ENCODE measurements around the gene ANKRD35. TPM values are rescaled to one million over a fixed set of nuclear protein-coding genes. Genes with fewer than 3 reads are reported as not detected.
"Not testable (repeated sequence)": the region's sequence is repeated elsewhere in the genome, so short reads cannot be mapped to it uniquely, and the experiment has no call there.

ANKRD35 gene
- total RNA-seq, 1 donor: not detected

- H3K4me3 ChIP-seq (ENCODE audit: low read length); H3K27me3 ChIP-seq (ENCODE audit: insufficient read depth, low read length); H3K4me1 ChIP-seq (ENCODE audit: insufficient read depth, low read length); H3K9me3 ChIP-seq (ENCODE audit: low read depth, low read length): not testable (repeated sequence)
Observed at GRCh38 chr1:145818095-145818494, 67.6 kb downstream of the ANKRD35 start.

Other genes starting within 250 kb of the ANKRD35 start
- 0.10 TPM for gene PDZK1, start 178.5 kb downstream of the ANKRD35 start, total RNA-seq
- 9.0 TPM for gene CD160, start 166.4 kb downstream of the ANKRD35 start, total RNA-seq
- 16.4 TPM for gene RNF115, start 61.8 kb downstream of the ANKRD35 start, total RNA-seq
- 29.9 TPM for gene POLR3C, start 61.7 kb downstream of the ANKRD35 start, total RNA-seq
- 1.2 TPM for gene NUDT17, start 40.2 kb downstream of the ANKRD35 start, total RNA-seq
- 8.0 TPM for gene PIAS3, start 26.8 kb downstream of the ANKRD35 start, total RNA-seq
- 0.21 TPM for gene ITGA10, start 24.2 kb upstream of the ANKRD35 start, total RNA-seq
- gene PEX11B, start 32.9 kb upstream of the ANKRD35 start, total RNA-seq: 6.1 TPM
- 98.2 TPM for gene RBM8A, start 41.6 kb upstream of the ANKRD35 start, total RNA-seq
- 15.1 TPM for gene LIX1L, start 72.2 kb upstream of the ANKRD35 start, total RNA-seq
- gene ANKRD34A, start 78.7 kb upstream of the ANKRD35 start, total RNA-seq: 0.42 TPM
- 12.7 TPM for gene POLR3GL, start 78.8 kb upstream of the ANKRD35 start, total RNA-seq
- 2,317 TPM for gene TXNIP, start 110.7 kb upstream of the ANKRD35 start, total RNA-seq
- not detected for gene HJV, start 135.9 kb upstream of the ANKRD35 start, total RNA-seq